IPS DF 4.7 (cell line): ENCODE results near the gene GAPDHS.

Experiments
- DNase-seq: peaks from one replicate; pipeline ENCODE4 v3.0.0-alpha.2; 2013; ENCODE audit warnings: low spot score; ENCODE audit errors: extremely low read depth

Gene GAPDHS

DNA sequence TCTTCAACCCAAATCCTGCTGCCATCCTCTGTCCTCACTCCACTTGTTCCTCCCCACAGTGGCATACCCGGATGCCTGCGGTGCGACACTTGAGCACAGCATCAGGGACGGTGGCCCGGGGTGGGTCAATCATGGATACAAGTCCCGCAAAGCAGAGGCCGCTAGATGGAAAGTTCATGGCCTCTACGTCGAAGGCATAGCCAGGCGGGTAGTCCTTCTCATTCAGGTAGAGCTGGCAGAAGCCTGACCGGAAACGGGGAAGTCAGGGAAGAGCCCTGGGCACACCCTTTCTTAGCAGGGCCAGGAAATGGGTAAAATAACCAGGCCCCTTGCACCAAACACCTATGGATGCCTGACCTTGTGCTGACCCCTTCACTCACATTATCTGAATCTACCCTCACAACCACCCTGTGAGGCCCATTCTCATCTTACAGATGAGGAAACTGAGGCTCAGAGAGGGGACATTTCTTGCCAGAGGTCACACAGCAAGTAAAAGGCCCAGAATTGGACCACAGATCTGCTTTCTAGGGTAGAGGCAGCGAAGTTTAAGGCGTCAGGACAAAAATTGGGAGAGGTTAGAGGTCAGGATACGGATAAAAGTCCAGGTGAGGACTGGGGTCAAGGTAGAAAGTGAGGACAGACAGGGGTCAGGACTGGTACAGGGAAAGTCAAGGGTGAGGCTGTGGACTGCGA lies 23.7 kb downstream of the GAPDHS start:
- DNase-seq, result no peak

GRCh38 chr19:35557539-35558399 lies 24.5 kb downstream of the GAPDHS start:
- no peak for DNase-seq

DNA sequence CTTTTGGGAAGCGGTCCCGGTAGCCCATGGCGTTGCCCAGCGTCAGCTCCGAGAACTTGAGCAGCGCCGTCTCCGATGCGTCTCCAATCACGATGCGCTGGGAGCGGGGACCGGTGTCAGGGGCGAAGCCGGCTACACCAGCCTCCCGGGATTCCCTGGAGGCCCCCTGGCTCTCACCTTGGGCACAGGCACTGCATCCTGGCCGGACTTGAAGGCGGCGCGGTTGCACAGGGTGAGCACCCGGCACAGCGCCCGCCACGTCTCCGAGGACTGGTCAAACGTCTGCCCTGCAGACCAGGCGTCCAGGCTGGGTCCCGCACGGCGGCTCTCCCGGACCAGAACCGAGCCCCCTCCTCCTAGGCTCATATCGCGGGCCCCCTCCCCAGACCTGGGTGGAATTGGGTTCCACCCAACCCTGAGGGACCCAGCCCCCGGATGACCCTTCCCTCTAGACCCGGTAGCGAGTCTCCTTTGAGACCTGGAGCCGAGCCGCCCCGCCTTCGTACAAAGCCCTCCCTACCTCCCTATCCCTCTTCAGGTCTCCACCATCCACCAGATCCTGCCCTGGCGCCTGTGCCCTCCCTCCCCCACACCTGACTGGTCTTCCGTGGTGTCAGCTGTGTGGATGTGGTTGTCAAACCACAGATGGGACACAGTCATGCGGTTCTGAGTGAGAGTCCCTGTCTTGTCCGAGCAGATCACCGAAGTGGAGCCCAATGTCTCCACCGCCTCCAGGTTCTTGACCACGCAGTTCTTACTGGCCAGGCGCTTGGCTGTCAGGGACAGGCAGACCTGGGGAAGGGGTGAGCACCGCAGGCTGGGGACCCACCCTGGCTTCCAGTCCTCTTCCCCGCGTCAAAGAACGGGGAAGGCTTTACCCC lies 25.4 kb downstream of the GAPDHS start:
- no peak for DNase-seq

DNA sequence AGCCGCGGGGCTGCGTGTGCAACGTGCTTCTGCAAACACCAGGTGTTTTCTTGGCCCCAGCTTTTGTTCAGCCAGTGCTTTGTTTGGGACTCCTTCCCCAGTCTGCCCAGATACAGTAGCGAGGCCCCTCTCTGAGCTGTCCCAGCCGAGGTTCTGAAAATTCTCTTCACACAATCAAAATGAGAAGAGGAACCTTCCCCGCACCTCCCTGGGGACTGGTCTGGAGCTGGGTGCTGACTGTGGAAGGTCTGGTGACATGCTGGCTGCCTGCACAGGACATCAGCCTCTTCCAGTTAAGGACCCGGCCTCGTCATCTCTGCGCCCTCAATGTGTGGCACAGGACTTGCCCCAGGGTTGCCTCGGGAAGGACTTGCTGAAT lies 26.0 kb downstream of the GAPDHS start:
- no peak for DNase-seq

GRCh38 chr19:35559781-35560180 lies 26.5 kb downstream of the GAPDHS start:
- DNase-seq, result no peak

DNA sequence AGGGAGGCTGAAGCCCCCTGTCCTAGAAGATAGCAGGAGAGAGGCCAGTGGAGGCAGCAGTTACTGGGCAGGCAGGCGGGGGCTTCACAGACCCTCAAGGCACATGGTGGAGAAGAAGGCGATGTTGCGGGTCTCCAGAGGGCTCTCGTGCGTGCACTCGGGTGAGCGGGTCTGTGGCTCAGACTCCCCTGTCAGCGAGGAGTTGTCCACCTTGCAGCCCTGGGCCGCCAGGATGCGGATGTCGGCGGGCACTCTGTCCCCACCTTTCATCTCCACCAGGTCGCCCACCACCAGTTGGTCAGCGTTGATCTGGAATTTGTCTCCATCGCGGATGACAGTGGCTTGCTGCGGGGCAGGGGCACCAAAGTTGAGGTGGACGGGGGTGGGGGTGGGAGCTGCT lies 27.0 kb downstream of the GAPDHS start:
- DNase-seq, result no peak

- DNase-seq, result no peak
These were observed 27.4 kb downstream of the GAPDHS start for GRCh38 chr19:35560677-35561076.

DNA sequence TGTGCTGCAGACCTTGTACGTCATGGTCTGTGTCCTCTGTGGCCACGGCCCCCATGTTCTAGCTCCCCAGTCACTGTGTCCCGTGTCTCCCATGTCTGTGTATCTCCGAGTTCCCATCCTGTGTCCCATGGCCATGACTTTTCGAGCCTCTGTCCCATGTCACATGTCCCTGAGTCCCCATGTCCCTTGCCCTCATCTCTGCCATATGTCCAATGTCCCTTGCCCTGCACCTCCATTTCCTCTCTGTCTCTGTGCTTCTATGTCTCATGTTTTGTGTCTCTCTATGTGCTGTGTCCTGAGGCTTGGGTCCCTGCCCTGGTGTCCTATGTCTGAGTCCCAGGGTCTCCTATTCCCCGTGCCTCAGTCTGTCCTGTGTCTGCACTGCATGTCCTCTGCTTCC lies 28.2 kb downstream of the GAPDHS start:
- DNase-seq, result no peak

DNA sequence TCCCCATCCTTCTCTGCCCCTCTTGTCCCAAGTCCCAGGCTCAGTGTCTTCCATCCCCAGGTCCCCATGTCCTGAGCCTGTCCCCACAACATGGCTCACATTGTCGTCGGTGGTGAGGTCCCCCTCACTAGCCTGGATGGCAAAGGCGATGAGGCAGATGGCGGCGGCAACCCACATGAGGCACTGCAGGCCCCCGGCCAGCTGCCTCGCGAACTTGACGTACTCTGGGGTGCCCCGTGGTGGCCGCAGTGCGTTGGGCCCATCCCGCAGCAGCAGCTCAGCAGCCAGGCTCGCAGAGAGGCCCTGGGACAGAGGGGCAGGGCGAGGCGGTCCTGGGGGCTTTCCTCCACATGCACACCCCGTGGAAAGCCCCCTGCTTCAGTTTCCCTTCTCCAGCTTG lies 29.1 kb downstream of the GAPDHS start:
- DNase-seq, result no peak

DNA sequence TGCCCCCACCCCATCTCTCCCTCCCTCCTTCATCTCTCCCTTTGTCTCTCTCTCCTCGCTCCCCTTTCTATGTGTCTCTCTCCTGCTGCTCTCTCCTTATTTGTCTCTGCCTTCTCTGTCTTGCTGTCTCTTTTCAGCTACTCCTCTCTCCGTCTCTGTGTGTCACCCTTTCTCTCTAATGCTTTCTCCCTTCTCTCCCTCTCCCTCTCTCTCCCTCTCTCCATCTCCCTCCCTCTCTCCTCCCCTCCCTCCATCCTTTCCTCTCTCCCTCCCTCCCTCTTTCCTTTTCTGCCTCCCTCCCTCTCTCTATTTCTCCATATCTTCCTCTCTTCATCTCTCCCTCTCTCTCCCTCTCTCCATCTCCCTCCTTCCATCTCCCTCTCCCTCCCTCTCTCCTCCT lies 29.5 kb downstream of the GAPDHS start:
- no peak for DNase-seq

DNA sequence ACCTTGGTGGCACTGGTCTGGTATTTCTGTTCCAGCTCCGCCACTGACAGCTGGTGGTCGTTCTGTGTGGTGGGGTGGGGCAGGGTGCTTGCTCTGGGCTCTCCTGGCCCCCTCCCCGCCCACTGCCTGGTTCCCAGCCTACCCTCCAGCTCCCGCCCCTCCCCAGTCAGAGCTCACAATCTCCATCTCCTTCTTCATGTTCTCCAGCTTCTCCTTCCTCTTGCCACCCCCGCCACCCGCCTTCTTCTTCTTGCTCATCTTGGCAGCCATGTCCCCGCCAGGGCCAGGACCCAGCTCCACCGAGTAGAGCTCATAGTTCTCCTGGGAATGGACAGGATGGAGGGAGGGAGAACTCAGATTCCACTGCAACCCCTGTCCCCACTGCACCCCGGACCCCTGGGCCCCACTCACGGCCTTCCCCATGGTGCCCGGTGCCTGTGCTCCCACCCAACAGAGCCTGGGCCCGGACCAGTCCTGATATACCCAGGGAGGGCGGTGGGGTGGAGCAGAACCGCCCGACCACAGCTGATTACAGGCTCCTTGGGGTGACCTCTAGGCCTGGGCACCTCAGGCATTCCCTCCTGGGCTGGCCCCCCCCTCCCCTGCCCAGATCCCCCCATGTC lies 30.1 kb downstream of the GAPDHS start, which contains the start of gene ATP4A:
Gene ATP4A, minus strand, starts transcription at position 452 of the 623 bp plus-strand sequence. Its CDS starts 29 bp downstream, at position 423.
- no peak for DNase-seq

GRCh38 chr19:35565016-35565856 lies 32.0 kb downstream of the GAPDHS start:
- DNase-seq, result no peak

DNA sequence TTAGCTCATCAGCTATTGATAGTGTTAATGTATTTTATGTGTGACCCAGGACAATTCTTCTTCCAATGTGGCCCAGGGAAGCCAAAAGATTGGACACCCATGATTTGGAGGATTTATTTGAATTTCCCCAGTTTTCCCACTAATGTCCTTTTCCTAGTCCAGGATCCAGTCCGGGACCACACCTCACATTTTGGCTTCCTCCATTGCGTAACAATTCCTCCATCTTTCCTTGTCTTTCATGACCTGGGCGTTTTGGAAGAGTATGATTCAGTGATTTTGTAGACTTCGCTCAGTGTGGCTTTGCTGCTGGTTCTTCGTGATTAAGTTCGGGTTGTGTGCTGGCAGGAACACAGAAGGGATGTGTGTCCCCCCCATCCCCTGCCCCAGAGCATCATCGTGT lies 33.5 kb downstream of the GAPDHS start:
- DNase-seq, result no peak

GRCh38 chr19:35569281-35569781 lies 36.1 kb downstream of the GAPDHS start:
- no peak for DNase-seq

DNA sequence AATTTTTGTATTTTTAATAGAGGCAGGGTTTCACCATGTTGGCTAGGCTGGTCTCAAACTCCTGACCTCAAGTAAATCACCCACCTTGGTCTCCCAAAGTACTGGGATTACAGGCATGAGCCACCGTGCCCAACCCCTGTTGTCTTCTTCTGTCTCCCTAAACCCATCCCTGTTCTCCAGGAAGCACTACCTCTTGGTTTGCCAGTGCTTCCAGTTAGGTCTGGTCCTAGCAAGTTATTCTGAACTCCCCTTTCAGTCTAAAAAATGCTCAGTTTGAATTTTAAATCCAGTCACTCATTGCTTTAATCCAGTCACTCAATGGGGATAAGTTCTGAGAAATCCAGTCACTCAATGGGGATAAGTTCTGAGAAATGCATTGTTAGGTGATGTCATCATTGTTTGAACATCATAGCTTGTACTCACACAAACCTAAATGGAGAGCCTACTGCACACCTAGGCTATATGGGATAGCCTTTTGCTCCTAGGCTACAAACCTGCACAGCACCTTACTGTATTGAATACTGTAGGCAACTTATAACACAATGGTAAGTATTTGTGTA lies 38.2 kb downstream of the GAPDHS start:
- no peak for DNase-seq

- DNase-seq, result no peak
These were observed 44.7 kb downstream of the GAPDHS start for GRCh38 chr19:35577918-35578317.

DNA sequence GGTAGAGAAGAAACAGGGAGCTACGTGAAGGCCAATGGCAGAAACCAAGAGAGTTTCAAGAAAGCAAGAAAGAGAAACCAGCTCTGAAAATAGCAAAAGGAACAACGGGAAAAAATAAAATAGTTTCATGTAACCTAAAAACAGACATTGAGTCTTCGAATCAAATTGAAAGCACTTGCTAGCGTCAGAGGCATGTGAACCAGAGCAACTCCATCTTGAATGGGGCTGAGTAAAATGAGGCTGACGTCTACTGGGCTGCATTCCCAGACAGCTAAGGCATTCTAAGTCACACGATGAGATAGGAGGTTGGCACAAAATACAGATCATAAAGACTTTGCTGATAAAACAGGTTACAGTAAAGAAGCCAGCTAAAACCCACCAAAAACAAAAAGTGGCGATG lies 45.5 kb downstream of the GAPDHS start:
- no peak for DNase-seq

DNA sequence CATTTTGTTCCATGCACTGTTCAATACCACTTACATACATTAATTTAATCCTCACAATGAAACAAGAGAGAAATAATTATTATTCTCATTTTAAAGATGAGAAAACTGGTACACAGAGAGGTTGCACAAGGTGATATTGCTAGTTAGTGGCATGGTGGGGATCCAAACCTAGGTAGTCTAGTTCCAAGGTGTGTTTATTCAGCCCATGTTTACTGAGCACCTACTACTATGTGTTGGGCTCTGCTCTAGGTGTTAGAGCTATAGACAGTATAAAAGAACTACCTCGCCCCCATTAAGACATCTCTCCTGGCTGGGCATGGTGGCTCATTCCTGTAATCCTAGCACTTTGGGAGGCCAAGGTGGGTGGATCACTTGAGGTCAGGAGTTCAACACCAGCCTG lies 49.5 kb downstream of the GAPDHS start:
- no peak for DNase-seq

- DNase-seq, result peak; percentile 28
These were observed 52.6 kb downstream of the GAPDHS start, which contains the start of gene PMIS2 for GRCh38 chr19:35585848-35586247. Gene PMIS2, plus strand, starts transcription at chr19:35586173. Its CDS starts 87 bp downstream, at chr19:35586260.

GRCh38 chr19:35587321-35587720 lies 54.1 kb downstream of the GAPDHS start:
- DNase-seq, result no peak
